ENCODE data around the gene PTPRM. TPM values are rescaled to one million over a fixed set of nuclear protein-coding genes. Genes with fewer than 3 reads are reported as not detected.

PTPRM gene
- total and polyA plus RNA-seq, 4 donors = 9.2 to 23.0 (median 12.7) TPM

GRCh38 chr18:8314124-8314523 is 747.0 kb downstream of the PTPRM start (continued):
- no peak for TF ChIP-seq REST (IDR thresholded peaks at IDR 0.05)

GRCh38 chr18:8319798-8320489 is 752.8 kb downstream of the PTPRM start:
- Histone ChIP-seq H3K4me1 (ENCODE audit: control insufficient read depth in 4 of 4, insufficient read depth in 4 of 4, low read length in 3 of 4) (peaks cover 2 to 15% (median 4%) of the 10 kb centered on the region in 4 donors), H3K27ac (ENCODE audit: low read depth in 1 of 2, low read length in 2 of 2) (no peak overlapping the region), H3K9me3 (ENCODE audit: control insufficient read depth in 4 of 4, low read length in 3 of 4) (no peaks in the 10 kb centered on the region), H3K27me3 (ENCODE audit: control insufficient read depth in 4 of 4, insufficient read depth in 4 of 4, low read length in 3 of 4) (no peaks in the 10 kb centered on the region), H3K9ac (ENCODE audit: low read depth in 1 of 2, low read length in 2 of 2) (no peak overlapping the region), H3K4me3 (ENCODE audit: low read depth in 1 of 3, low read length in 3 of 3) (no peak overlapping the region), H3K36me3 (ENCODE audit: control insufficient read depth in 4 of 4, insufficient read depth in 3 of 4, low read depth in 1 of 4, low read length in 3 of 4) (no peaks in the 10 kb centered on the region)
- WGBS = 60% methylated on average over 6 of the region's 6 CpGs
- DNase-seq (ENCODE audit: low spot score) = no peak
- no peak for TF ChIP-seq GABPA (IDR thresholded peaks at IDR 0.05 in 1 of 2, conservative IDR thresholded peaks at IDR 0.05 in 1 of 2)
- no peak for TF ChIP-seq RAD21 (IDR thresholded peaks at IDR 0.05)
- TF ChIP-seq MAX (IDR thresholded peaks at IDR 0.05) = no peak

- H3K36me3 ChIP-seq (ENCODE audit: control insufficient read depth in 4 of 4, insufficient read depth in 3 of 4, low read depth in 1 of 4, low read length in 3 of 4) = no peaks in the 10 kb centered on the region
- no peaks in the 10 kb centered on the region for H3K27me3 ChIP-seq (ENCODE audit: control insufficient read depth in 4 of 4, insufficient read depth in 4 of 4, low read length in 3 of 4)
- no peak overlapping the region for H3K9ac ChIP-seq (ENCODE audit: low read depth in 1 of 2, low read length in 2 of 2)
- no peaks in the 10 kb centered on the region for H3K9me3 ChIP-seq (ENCODE audit: control insufficient read depth in 4 of 4, low read length in 3 of 4)
- no peak for TF ChIP-seq NR2F2 (IDR thresholded peaks at IDR 0.05)
- no peak for TF ChIP-seq ATF3 (IDR thresholded peaks at IDR 0.05)
- TF ChIP-seq FOXA1 (IDR thresholded peaks at IDR 0.05) = no peak
- TF ChIP-seq FOXA2 (IDR thresholded peaks at IDR 0.05) = no peak
- TF ChIP-seq YY1 (IDR thresholded peaks at IDR 0.05) = no peak
- TF ChIP-seq TAF1 (conservative IDR thresholded peaks at IDR 0.05) = no peak
- no peak for TF ChIP-seq CTCF (IDR thresholded peaks at IDR 0.05; ENCODE audit: low read depth, low read length, missing input control)
- no peak for TF ChIP-seq RAD21 (IDR thresholded peaks at IDR 0.05)
- no peak for TF ChIP-seq MAX (IDR thresholded peaks at IDR 0.05)
- TF ChIP-seq ZBTB33 (IDR thresholded peaks at IDR 0.05) = no peak
- no peak for TF ChIP-seq GABPA (IDR thresholded peaks at IDR 0.05 in 1 of 2, conservative IDR thresholded peaks at IDR 0.05 in 1 of 2)
- TF ChIP-seq SP1 (IDR thresholded peaks at IDR 0.05) = no peak
- TF ChIP-seq HNF4A (conservative IDR thresholded peaks at IDR 0.05) = no peak
- TF ChIP-seq JUND (IDR thresholded peaks at IDR 0.05) = no peak
- TF ChIP-seq REST (IDR thresholded peaks at IDR 0.05) = no peak
- no peak overlapping the region for H3K4me3 ChIP-seq (ENCODE audit: low read depth in 1 of 3, low read length in 3 of 3)
- H3K4me1 ChIP-seq (ENCODE audit: control insufficient read depth in 4 of 4, insufficient read depth in 4 of 4, low read length in 3 of 4) = peaks cover 2 to 15% (median 4%) of the 10 kb centered on the region in 4 donors
- no peak overlapping the region for H3K27ac ChIP-seq (ENCODE audit: low read depth in 1 of 2, low read length in 2 of 2)
- WGBS = 78% methylated on average over 2 of the region's 2 CpGs
- DNase-seq (ENCODE audit: low spot score) = no peak
Measured at GRCh38 chr18:8322486-8322885, 755.4 kb downstream of the PTPRM start.
